ENCODE data around the gene MESP1. TPM values are rescaled to one million over a fixed set of nuclear protein-coding genes. Genes with fewer than 3 reads are reported as not detected.

Gene MESP1
- total and polyA plus RNA-seq, 2 of the 13 experiments (the other 11 are each of a cell fraction or from before 2014, with no cell fraction given), result not detected

DNA sequence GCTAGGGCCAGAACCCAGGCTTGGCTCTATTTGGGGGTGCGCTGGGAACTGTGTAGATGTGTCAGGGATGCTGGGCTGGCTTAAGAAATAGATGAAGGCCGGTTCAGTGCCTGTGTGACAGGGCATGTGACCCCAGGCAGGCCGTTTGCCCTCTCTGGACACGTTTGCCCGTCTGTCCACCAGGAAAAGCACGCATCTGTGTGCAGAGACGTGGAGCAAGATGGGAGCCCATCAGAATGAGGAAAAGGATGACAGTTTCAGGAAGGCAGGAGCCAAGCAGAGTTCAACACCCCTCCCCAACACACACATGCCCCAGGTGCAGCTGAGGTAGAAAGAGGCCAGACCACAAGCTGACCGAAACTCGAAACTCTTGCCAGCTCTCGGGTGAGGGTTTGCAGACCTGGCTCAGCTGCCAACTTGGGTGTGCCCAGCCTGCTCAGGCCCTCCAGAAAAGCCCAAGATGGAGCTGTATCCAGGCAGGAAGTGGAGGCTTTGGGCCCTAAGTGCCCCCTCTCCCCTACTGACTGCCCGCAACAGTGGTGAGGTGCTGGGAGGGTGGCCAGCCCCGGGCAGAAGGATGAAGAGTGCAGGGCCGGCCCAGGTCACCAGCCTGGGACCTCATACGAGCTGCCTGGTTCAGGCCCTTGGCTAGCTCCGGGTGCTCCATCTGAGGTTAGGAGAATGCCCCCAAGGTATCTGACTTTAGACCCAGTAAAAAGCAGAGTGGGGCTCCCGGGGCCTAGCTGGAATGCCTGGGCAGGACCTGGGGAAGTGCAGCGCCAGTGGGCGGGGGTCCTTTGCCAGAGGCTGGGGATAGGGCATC is 10.2 kb upstream of the MESP1 start (continued):
- TF ChIP-seq NPAS2 (CRISPR knock-in tag; IDR thresholded peaks at IDR 0.05; ENCODE audit: borderline replicate concordance) (no peak), ZNF570 (CRISPR knock-in tag; IDR thresholded peaks at IDR 0.05; ENCODE audit: borderline replicate concordance) (no peak), CAMTA2 (CRISPR knock-in tag; IDR thresholded peaks at IDR 0.05; ENCODE audit: borderline replicate concordance) (0 out of 2 replicates have a peak, but pooled peaks have one; percentile 32), PLRG1 (conservative IDR thresholded peaks at IDR 0.05) (no peak), CENPX (CRISPR knock-in tag; IDR thresholded peaks at IDR 0.05) (no peak), ZSCAN29 (CRISPR knock-in tag; conservative IDR thresholded peaks at IDR 0.05) (0 out of 2 replicates have a peak, but pooled peaks have one; percentile 77), MTA3 (CRISPR knock-in tag; IDR thresholded peaks at IDR 0.05) (no peak), ZNF24 (IDR thresholded peaks at IDR 0.05) (no peak), ATF7-NPFF (CRISPR knock-in tag; IDR thresholded peaks at IDR 0.05; ENCODE audit: low read depth) (no peak), MAZ (IDR thresholded peaks at IDR 0.05; ENCODE audit: borderline replicate concordance, low read depth, low read length) (no peak), MAZ (CRISPR knock-in tag; IDR thresholded peaks at IDR 0.05; ENCODE audit: low read depth) (no peak), MEIS1 (CRISPR knock-in tag; IDR thresholded peaks at IDR 0.05; ENCODE audit: borderline replicate concordance) (0 out of 2 replicates have a peak, but pooled peaks have one; percentile 23), ZNF501 (CRISPR knock-in tag; IDR thresholded peaks at IDR 0.05) (peak; percentile 28; the same call in 1 of the 2 replicates), ZNF619 (CRISPR knock-in tag; IDR thresholded peaks at IDR 0.05) (no peak), ZNF546 (CRISPR knock-in tag; conservative IDR thresholded peaks at IDR 0.05) (no peak), GFI1 (CRISPR knock-in tag; IDR thresholded peaks at IDR 0.05; ENCODE audit: borderline replicate concordance) (no peak)
- TF ChIP-seq, protein P1, sequence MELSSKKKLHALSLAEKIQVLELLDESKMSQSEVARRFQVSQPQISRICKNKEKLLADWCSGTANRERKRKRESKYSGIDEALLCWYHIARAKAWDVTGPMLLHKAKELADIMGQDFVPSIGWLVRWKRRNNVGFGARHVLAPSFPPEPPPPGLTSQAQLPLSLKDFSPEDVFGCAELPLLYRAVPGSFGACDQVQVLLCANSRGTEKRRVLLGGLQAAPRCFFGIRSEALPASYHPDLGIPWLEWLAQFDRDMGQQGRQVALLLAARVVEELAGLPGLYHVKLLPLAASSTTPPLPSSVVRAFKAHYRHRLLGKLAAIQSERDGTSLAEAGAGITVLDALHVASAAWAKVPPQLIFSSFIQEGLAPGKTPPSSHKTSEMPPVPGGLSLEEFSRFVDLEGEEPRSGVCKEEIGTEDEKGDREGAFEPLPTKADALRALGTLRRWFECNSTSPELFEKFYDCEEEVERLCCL (CRISPR knock-in tag; IDR thresholded peaks at IDR 0.05; ENCODE audit: borderline replicate concordance), result no peak
- TF ChIP-seq, protein P2, sequence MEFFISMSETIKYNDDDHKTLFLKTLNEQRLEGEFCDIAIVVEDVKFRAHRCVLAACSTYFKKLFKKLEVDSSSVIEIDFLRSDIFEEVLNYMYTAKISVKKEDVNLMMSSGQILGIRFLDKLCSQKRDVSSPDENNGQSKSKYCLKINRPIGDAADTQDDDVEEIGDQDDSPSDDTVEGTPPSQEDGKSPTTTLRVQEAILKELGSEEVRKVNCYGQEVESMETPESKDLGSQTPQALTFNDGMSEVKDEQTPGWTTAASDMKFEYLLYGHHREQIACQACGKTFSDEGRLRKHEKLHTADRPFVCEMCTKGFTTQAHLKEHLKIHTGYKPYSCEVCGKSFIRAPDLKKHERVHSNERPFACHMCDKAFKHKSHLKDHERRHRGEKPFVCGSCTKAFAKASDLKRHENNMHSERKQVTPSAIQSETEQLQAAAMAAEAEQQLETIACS (CRISPR knock-in tag; IDR thresholded peaks at IDR 0.05), result no peak
- TF ChIP-seq, protein P3, sequence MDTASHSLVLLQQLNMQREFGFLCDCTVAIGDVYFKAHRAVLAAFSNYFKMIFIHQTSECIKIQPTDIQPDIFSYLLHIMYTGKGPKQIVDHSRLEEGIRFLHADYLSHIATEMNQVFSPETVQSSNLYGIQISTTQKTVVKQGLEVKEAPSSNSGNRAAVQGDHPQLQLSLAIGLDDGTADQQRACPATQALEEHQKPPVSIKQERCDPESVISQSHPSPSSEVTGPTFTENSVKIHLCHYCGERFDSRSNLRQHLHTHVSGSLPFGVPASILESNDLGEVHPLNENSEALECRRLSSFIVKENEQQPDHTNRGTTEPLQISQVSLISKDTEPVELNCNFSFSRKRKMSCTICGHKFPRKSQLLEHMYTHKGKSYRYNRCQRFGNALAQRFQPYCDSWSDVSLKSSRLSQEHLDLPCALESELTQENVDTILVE (CRISPR knock-in tag; IDR thresholded peaks at IDR 0.05), result no peak
- TF ChIP-seq, protein P4, sequence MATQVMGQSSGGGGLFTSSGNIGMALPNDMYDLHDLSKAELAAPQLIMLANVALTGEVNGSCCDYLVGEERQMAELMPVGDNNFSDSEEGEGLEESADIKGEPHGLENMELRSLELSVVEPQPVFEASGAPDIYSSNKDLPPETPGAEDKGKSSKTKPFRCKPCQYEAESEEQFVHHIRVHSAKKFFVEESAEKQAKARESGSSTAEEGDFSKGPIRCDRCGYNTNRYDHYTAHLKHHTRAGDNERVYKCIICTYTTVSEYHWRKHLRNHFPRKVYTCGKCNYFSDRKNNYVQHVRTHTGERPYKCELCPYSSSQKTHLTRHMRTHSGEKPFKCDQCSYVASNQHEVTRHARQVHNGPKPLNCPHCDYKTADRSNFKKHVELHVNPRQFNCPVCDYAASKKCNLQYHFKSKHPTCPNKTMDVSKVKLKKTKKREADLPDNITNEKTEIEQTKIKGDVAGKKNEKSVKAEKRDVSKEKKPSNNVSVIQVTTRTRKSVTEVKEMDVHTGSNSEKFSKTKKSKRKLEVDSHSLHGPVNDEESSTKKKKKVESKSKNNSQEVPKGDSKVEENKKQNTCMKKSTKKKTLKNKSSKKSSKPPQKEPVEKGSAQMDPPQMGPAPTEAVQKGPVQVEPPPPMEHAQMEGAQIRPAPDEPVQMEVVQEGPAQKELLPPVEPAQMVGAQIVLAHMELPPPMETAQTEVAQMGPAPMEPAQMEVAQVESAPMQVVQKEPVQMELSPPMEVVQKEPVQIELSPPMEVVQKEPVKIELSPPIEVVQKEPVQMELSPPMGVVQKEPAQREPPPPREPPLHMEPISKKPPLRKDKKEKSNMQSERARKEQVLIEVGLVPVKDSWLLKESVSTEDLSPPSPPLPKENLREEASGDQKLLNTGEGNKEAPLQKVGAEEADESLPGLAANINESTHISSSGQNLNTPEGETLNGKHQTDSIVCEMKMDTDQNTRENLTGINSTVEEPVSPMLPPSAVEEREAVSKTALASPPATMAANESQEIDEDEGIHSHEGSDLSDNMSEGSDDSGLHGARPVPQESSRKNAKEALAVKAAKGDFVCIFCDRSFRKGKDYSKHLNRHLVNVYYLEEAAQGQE (IDR thresholded peaks at IDR 0.05; ENCODE audit: borderline replicate concordance in 1 of 2, low read depth in 1 of 2, low read length in 2 of 2), result no peak

Measured in HepG2 (cell line).